Heart left ventricle (tissue), 16 donors: ENCODE data around the gene SCG5. TPM values are rescaled to one million over a fixed set of nuclear protein-coding genes. Genes with fewer than 3 reads are reported as not detected.
A peak's percentile ranks its signal among the peaks of the same experiment; 100 is the strongest.
"Not testable (repeated sequence)": the region's sequence is repeated elsewhere in the genome, so short reads cannot be mapped to it uniquely, and the experiment has no call there.

Experiments used
- ATAC-seq, 4 donors: fragments of 200-7000 bp; cut with Tn5 transposase; one replicate each; pipeline ENCODE4 v1.9.1; 2020 to 2022; ENCODE audit warnings: moderate library complexity in 4 of 4, mild to moderate bottlenecking in 3 of 4, moderate number of reproducible peaks in 1 of 4
- DNase-seq, 5 donors: peaks; one replicate each; pipeline ENCODE4 v3.0.0-alpha.2; 2020
- H3K27ac ChIP-seq, 12 donors: fragments of 200-600 bp; sonication (generic) in 4 of 12; one replicate each; pipeline versions ENCODE4 v1.5.0 to v1.8.0; 2016 to 2022; ENCODE audit warnings: mild to moderate bottlenecking in 2 of 12
- H3K27me3 ChIP-seq, 9 donors: fragments of 200-600 bp; sonication (generic) in 2 of 9; one replicate each; pipeline versions ENCODE4 v1.5.1 to v1.8.0; 2016 to 2022; ENCODE audit warnings: mild to moderate bottlenecking in 3 of 9
- H3K36me3 ChIP-seq, 9 donors: fragments of 200-600 bp; sonication (generic) in 2 of 9; one replicate each; pipeline versions ENCODE4 v1.5.0 to v1.8.0; 2018 to 2022; ENCODE audit warnings: mild to moderate bottlenecking in 2 of 9
- H3K4me1 ChIP-seq, 12 donors: fragments of 200-600 bp; sonication (generic) in 4 of 12; one replicate each; pipeline versions ENCODE4 v1.5.0 to v1.8.0; 2016 to 2022; ENCODE audit warnings: mild to moderate bottlenecking in 3 of 12
- H3K4me3 ChIP-seq, 12 donors: fragments of 200-600 bp; sonication (generic) in 4 of 12; one replicate each; pipeline versions ENCODE4 v1.5.0 to v1.8.0; 2017 to 2022; ENCODE audit warnings: mild to moderate bottlenecking in 9 of 12, moderate library complexity in 4 of 12
- H3K9me3 ChIP-seq, 12 donors: fragments of 200-600 bp; sonication (generic) in 4 of 12; one replicate each; pipeline versions ENCODE4 v1.5.0 to v1.8.0; 2016 to 2022; ENCODE audit warnings: mild to moderate bottlenecking in 1 of 12
- CTCF ChIP-seq, 12 donors: fragments of 200-600 bp; sonication (generic) in 4 of 12; IDR thresholded peaks; one replicate each; pipeline versions ENCODE4 v1.5.0 to v1.8.0; 2018 to 2022; ENCODE audit warnings: antibody characterized with exemption in 12 of 12, mild to moderate bottlenecking in 5 of 12
- POLR2A ChIP-seq, 2 donors: fragments of 450-650 bp; IDR thresholded peaks; one replicate each; pipeline ENCODE4 v1.6.1; 2017; ENCODE audit warnings: antibody characterized with exemption in 2 of 2, mild to moderate bottlenecking in 2 of 2, moderate library complexity in 2 of 2
- WGBS, 4 donors: extraction: QIAGEN DNeasy Blood & Tissue Kit in 2 of 4; methylation state at CpG; one replicate each; pipeline versions ENCODE4 v1.1.5 to v1.1.7; 2013 to 2018; 5-methylcytosine and 5-hydroxymethylcytosine counted together
- intact Hi-C, 10 donors: fragments of 100-400 bp; cut with DNase I; formaldehyde crosslinking; loops; one replicate each; pipeline versions ENCODE4 v1.11.1 to v1.14.2; 2022
- long read RNA-seq, 3 donors: library from polyadenylated mRNA; unstranded; transcript quantifications; one replicate each; pipeline ENCODE4 v2.0.0, GENCODE V29; 2020 to 2021
- polyA plus RNA-seq, 2 donors: library from polyadenylated mRNA; stranded (reverse); fragments of 200-250 nt; gene quantifications; one replicate each; pipeline ENCODE4 v1.2.3, GENCODE V29; 2013
- total RNA-seq, 9 donors: library from RNA; depleted of rRNA in 2 of 9; stranded (reverse); fragments of >200 nt in 2 of 9; fragmentation: NEBNext Ultra II Directional in 3 of 9; extraction: Animal tissue kit (Norgen Biotek cat#: 25700) in 3 of 9; gene quantifications; one replicate each; pipeline versions ENCODE4 v1.1.0 to v1.2.4, GENCODE V29; 2016 to 2023
- donor health status: ischemic (EF 13 %, LVEDD 7.1; RV severe dilation, severe dysfunction).
- donor health status: healthy with polysubstance abuse.
- donor health status: DM: no; HTN: yes; CAD: no.
- donor health status: DM: no; HTN: no; CAD: no.
- donor health status: ischemic (EF 25% LVEDD 6.9; RV normal size, moderate dysfunction).
- donor health status: ischemic (EF 25% LVEDD 5.7; RV mildly dilated, moderate dysfunction).
- donor health status: healthy.
- donor health status: DM: yes; HTN: yes; CAD: no.
- donor health status: ischemic (EF 35%, LVEDD 5.7; RV mildly dilated, moderate dysfunction).
- donor health status: nonischemic (EF 11% LVEDD 7.7; RV severe dilation, severe dysfunction).
- donor health status: DM: yes; HTN: yes; CAD: no.
- donor health status: PGD.
- donor health status: ischemic (EF 29% LVEDD 5.4; RV normal size, mild dysfunction).
- donor health status: nonischemic (EF 23%, LVEDD 6.1; RV moderate dilation, normal function).

Gene SCG5
- total RNA-seq = 1 to 10 TPM in 2 of 9 donors, under 1 TPM in 1, not detected in 6; 0.54 to 5.3 (median 1.1) TPM
- polyA plus RNA-seq = under 1 TPM in 1 of 2 donors, not detected in 1; 0.54 TPM
- long read RNA-seq, donor 1, partial matches to known transcripts = 0 of 1 reads
- long read RNA-seq, donor 1, other reads (novel, unspliced or antisense) = 0 of 1 reads
- long read RNA-seq, donor 2 = 0 reads
- long read RNA-seq, donor 3 = 0 reads

GRCh38 chr15:32641517-32642059 lies at the start of gene SCG5:
Gene SCG5, plus strand, starts transcription at chr15:32641710. Its CDS starts 1,883 bp downstream, at chr15:32643593.
- H3K27me3 ChIP-seq = peaks cover 0 to 27% (median 7%) of the 10 kb centered on the region in 9 donors
- 10 to 21% (median 15%) methylated on average over 18 to 22 of the region's 22 CpGs for WGBS, 4 donors
- peak in 1 of 5 donors; percentile 21 for DNase-seq
- H3K36me3 ChIP-seq = peaks cover 0 to 13% (median 0%) of the 10 kb centered on the region in 9 donors
- H3K9me3 ChIP-seq = no peaks in the 10 kb centered on the region
- no peaks in the 10 kb centered on the region for H3K4me1 ChIP-seq
- peak in 2 of 4 donors; percentile 28 to 31 for ATAC-seq
- intact Hi-C loops = loop anchor here in 1 of 10 donors (10.0 kb wide), 1 partner anchor 53 kb away; no protein-coding TSS in a partner anchor
- peak within 1 kb of the TSS in 6 of 12 donors; percentile 2 to 48 (median 24) for H3K4me3 ChIP-seq
- no peak within 1 kb of the TSS for H3K27ac ChIP-seq
- TF ChIP-seq POLR2A (IDR thresholded peaks at IDR 0.05) = no peak
- no peak for TF ChIP-seq CTCF (IDR thresholded peaks at IDR 0.05)

- H3K27me3 ChIP-seq, DNase-seq, ATAC-seq, H3K9me3 ChIP-seq, H3K4me3 ChIP-seq, intact Hi-C loops, H3K27ac ChIP-seq, H3K36me3 ChIP-seq, H3K4me1 ChIP-seq: not testable (repeated sequence)
- WGBS, 4 donors = 79 to 100% (median 87%) methylated on average over 1 to 7 of the region's 8 CpGs
Observed at GRCh38 chr15:32593151-32593550, 48.4 kb upstream of the SCG5 start, which contains the start of gene GOLGA8N. Gene GOLGA8N, plus strand, starts transcription at chr15:32593456.

GRCh38 chr15:32609518-32609917 lies 32.0 kb upstream of the SCG5 start:
- H3K27me3 ChIP-seq, intact Hi-C loops, H3K27ac ChIP-seq, H3K4me3 ChIP-seq, ATAC-seq, H3K9me3 ChIP-seq, H3K36me3 ChIP-seq, H3K4me1 ChIP-seq, DNase-seq: not testable (repeated sequence)
- WGBS, 4 donors = 89 to 97% (median 96%) methylated on average over 2 of the region's 2 CpGs

GRCh38 chr15:32610719-32611118 lies 30.8 kb upstream of the SCG5 start:
- H3K9me3 ChIP-seq, H3K36me3 ChIP-seq, H3K27me3 ChIP-seq, H3K27ac ChIP-seq, DNase-seq, ATAC-seq, H3K4me3 ChIP-seq, H3K4me1 ChIP-seq, intact Hi-C loops: not testable (repeated sequence)
- WGBS, 4 donors = 4 to 8% (median 5%) methylated on average over 1 to 2 of the region's 3 CpGs
- peak in 10 of 12 donors; percentile 17 to 44 (median 30) for TF ChIP-seq CTCF (IDR thresholded peaks at IDR 0.05)

GRCh38 chr15:32614712-32615050 lies 26.8 kb upstream of the SCG5 start:
- Histone ChIP-seq H3K4me1 (peaks cover 0 to 10% (median 0%) of the 10 kb centered on the region in 12 donors), H3K4me3 (peak overlapping the region; percentile 26 to 66 (median 56)), H3K27ac (peak overlapping the region in 11 of 12 donors; percentile 72 to 94 (median 85))
- WGBS, 4 donors = 0 to 1% (median 1%) methylated on average over 11 to 13 of the region's 16 CpGs; no CpG with 5 or more reads in 1 of the 4 donors
- H3K36me3 ChIP-seq, H3K27me3 ChIP-seq, intact Hi-C loops, H3K9me3 ChIP-seq: not testable (repeated sequence)
- peak; percentile 78 to 87 (median 81) for ATAC-seq
- DNase-seq = peak in 3 of 5 donors; percentile 63 to 68 (median 65)

GRCh38 chr15:32615051-32615870 lies 26.2 kb upstream of the SCG5 start, which contains the start of gene ARHGAP11A:
Gene ARHGAP11A, plus strand, starts transcription at chr15:32615504. Its CDS starts 708 bp downstream, at chr15:32616212.
- Histone ChIP-seq H3K27ac (peak within 1 kb of the TSS in 11 of 12 donors; percentile 72 to 94 (median 85)), H3K4me1 (peaks cover 0 to 10% (median 0%) of the 10 kb centered on the region in 12 donors), H3K4me3 (peak within 1 kb of the TSS; percentile 26 to 66 (median 56))
- DNase-seq (peak; percentile 78 to 88 (median 85)), ATAC-seq (peak; percentile 91 to 95 (median 94))
- H3K9me3 ChIP-seq, H3K36me3 ChIP-seq, intact Hi-C loops, H3K27me3 ChIP-seq: not testable (repeated sequence)
- 0 to 1% (median 1%) methylated on average over 16 to 35 of the region's 43 CpGs for WGBS, 4 donors

- intact Hi-C loops, ATAC-seq, H3K36me3 ChIP-seq, H3K4me1 ChIP-seq, H3K27me3 ChIP-seq, DNase-seq, H3K9me3 ChIP-seq: not testable (repeated sequence)
- H3K4me3 ChIP-seq = peak overlapping the region; percentile 26 to 66 (median 56)
- peak overlapping the region in 2 of 12 donors; percentile 42 to 76 for H3K27ac ChIP-seq
- WGBS, 4 donors = 0 to 2% (median 0%) methylated on average over 17 to 24 of the region's 24 CpGs
Observed at GRCh38 chr15:32615871-32616426, 25.6 kb upstream of the SCG5 start.
